NCI-H748 (cell line): ENCODE results near the gene VIPR2.
"Not testable (repeated sequence)": the region's sequence is repeated elsewhere in the genome, so short reads cannot be mapped to it uniquely, and the experiment has no call there.

Source experiments
- DNase-seq: peaks from one replicate; lab custom pipeline; 2025; ENCODE audit not compliant: unreplicated experiment; lab: John Stamatoyannopoulos, UW

The VIPR2 gene

DNA sequence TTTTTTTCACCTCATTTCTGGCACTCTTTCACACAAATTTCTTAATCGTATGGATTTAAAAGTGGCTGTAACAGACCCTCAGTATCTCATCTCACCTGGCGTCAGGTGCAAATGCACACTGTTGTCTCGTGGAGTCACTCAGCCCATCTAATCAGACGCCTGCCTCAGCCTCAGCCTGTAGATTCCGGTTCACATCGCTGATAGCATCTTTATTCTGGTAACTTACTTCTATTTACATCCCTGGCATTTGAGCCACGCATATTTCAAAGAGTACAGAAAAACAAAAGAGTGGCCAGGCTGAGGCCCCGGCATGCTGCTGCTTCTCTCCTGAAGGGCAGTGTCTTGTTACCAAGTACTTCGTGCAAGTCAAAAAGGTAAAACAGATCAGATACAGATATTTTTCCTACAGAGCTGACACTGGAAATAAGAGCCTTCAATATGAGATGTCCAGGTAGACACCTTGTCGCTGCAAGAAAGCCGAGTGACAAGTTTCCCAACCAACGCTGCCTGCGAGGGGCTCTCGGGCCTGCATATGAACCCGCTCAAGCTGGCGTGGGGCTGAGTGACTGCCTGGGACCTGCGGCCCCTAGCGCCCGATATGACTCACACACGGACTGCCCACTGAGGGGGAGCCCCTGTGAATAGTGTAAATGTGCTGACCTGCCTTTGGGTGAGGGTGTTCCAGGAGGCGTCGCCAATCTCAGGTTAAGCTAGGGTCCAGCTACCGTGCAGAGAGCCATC, 4.3 kb downstream of the VIPR2 start:
- no peak for DNase-seq

GRCh38 chr7:159139639-159140038, 5.0 kb downstream of the VIPR2 start:
- DNase-seq = no peak

DNA sequence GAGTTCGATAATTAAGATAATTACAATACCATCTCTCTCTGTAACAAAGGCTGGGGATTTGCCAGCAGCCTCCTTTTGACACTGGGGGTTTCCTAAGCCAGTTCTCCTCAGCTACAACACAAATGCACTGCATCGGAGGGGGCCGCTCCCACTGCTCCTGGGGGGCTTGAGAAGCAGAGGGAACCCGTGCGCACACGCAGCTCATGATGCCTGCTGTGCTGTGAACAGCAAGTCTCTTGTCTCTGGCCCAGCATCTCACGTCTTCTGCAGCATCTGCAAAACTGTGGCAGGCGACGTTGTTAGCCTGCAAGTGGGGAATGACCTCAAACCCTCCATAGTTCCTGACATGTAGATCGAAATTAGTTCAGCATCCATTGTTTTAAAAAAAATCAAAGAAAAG, 5.5 kb downstream of the VIPR2 start:
- DNase-seq = no peak

DNA sequence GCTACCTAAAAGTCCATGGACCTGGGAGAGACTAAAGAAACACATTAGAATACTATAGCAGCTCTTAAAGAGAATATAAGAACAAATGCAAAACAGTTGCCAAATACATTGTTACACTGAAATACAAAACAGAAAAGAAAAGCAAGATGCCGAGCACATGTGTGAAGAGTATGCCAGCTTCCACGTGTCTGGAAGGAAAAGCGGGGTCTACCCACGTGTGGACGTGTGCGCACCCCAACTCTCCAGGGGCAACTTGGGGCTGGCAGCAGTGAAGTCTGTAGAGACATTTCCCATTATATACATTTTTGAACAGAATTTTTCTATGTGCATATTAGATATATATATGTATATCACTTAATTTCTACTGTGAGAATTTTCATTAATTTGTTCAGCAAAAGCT, 6.2 kb downstream of the VIPR2 start:
- DNase-seq = no peak

DNA sequence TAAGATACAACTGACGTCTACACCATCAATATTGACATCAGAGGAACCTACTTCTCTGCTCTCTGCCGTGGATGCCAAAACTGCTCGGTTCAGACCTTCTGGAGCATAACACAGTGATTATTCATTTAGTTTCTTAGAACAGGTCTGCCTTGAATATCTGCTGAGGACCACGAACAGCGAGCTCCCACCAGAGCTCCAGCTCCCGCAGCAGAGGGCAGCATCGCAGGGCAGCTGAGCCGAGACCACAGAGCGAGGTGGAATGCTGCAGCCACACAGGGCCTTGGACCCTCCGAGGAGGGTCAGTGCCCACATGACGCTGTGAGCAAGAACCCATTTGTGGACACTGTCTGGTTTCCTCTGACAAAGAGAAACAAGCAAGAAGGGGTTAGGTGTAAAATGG, 6.8 kb downstream of the VIPR2 start:
- no peak for DNase-seq

- DNase-seq = no peak
Observed at GRCh38 chr7:159136846-159137245, 7.8 kb downstream of the VIPR2 start.

GRCh38 chr7:159136442-159136841, 8.2 kb downstream of the VIPR2 start:
- no peak for DNase-seq

- DNase-seq = no peak
Observed at GRCh38 chr7:159136013-159136412, 8.7 kb downstream of the VIPR2 start.

GRCh38 chr7:159132670-159133443, 11.8 kb downstream of the VIPR2 start:
- DNase-seq = not testable (repeated sequence)

DNA sequence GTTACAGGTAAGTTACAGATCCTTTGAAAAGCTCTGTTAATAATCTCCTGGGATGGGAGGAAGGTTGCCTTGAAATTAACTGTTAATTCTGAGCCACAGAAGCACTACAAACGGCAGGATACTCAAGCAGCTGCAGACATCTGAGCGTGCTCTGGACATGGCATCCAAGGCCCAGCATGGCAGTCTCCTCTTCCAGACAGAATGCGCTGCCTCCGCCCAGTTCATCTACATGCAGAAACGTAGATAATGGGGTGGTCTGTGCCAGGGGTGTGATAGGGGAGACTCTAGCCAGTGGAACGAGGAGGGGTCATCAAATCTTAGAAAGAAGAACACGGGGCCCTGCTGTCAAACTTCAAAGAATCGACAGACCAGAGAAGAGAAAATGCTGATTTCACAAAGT, 13.8 kb downstream of the VIPR2 start:
- no peak for DNase-seq

GRCh38 chr7:159130199-159130775, 14.4 kb downstream of the VIPR2 start:
- no peak for DNase-seq

GRCh38 chr7:159128767-159129166, 15.9 kb downstream of the VIPR2 start:
- DNase-seq = no peak

DNA sequence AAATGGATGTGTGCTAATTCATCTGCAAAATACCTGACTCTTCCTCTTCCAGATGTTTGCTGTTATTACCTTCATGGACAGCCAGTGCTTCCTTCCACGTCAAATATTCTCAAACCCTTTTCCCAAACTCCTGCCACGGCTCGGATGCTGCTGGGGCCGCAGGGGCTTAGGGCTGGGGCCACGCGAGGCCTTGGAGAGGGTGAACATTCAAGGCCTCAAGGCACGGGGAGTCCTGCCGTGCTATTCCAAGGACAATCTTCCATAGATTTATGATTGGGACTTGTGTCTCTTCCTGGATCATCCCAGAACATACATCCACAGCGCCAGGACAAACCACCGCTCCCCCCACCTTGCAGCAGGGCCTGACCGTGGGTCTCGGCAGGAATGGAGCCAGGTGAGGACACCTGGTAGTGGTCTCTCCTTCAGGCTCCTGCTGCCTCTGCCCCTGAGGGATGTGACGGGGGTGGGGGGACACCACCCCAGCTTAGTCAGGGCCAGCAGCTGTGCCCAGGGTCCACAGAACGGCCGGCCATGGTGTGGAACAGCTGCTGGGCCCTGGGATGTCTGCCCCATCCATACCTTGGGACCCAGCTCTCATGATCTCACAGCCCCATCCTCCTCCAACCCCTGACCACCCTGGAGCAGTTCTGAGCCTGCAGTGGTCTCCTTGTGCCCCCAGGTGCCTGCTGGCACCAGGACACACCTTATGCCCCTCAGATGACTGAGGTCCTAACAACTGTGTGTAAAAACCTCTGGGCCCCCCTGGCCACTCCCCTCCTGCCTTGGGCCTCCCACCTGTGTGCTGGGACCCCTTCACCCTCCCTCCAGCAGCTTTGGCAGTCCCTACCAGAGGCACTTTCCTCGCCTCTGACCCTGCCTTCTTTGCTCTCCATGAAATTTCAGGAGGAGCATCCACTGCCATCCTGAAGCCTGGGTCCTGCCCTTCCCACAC, 16.7 kb downstream of the VIPR2 start:
- no peak for DNase-seq

DNA sequence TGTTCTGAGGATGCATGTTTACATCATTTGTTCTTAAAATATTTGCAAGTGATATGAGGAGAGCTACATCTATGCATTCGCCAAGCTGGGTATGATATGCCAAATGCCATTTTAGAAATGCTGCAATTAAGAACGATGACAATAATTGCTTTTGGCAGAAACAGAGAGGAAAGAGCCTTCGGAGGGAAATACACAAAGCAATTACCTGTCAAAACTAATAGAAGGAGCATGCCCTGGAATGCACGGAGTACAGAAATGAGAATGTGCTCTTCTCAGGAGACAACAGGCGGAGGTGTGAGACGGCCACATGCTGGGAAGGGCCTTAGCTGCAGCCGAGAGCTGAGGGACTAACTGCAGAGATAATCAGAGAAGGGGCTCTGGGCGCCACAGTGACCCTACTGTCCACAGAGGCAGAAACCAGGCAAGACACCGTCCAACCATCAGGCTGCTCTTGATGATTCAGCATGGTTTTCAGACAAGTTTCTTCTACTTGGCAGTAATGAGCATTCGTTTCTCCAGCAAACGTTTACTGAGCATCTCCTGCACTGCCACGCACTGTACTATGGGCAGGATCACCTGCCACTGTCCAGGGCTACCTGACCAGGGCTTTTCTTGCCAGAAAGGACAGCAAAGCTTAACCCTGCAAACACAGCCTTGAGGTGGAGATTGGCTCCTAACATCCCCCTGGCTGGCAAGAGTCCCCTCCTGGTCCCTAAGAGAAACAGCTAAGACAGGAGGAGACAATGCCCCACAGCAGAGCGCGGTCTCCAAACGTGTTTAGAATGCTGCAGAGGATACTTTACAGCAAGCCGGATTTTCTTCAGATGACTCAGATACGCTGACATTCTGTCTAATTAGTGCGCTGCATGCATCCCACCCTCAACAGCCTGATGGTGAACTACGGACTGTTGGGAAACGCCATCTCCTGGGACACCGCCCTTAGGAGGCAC, 18.1 kb downstream of the VIPR2 start:
- no peak for DNase-seq

GRCh38 chr7:159125955-159126270, 18.8 kb downstream of the VIPR2 start:
- no peak for DNase-seq

DNA sequence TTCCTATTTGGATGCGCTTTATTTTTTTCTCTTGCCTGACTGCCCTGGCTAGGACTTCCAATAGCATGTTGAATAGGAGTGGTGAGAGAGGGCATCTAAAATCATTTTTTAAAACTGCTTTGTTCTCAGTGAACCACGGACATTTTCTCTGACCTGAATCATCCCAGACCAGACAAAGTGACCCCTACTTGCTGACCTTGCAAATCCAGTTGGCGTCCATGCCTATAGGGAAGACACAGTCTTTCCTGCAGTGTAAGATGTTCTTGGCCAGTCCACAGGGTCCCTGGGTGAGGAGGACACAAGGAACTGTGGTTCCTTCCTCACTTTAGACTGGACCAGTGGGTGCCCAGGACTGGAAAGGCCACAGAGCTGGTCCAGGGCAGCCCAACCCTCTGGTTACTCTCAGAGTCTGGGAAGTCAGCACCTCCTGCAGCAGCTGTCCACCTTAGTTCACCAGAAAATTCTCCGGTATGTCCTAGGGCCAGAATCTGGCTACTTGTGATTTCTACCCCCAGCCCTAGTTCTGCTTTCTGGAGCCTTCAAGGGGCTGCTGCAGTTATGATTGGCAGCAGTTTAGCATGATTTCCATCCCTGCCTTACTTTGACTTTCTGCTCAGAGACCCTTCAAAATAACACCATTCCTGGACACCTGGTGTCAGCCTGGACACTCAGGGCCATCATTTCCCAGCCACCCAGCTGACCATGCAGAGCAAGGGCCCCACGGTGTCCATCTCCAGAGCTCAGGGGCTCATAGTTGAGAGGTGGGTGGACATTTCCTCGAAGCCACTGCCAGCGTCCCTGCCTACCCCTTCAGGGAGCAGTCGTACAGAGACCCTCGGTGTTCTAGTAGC, 19.3 kb downstream of the VIPR2 start:
- DNase-seq = no peak

- DNase-seq = not testable (repeated sequence)
Observed at GRCh38 chr7:159123793-159124192, 20.9 kb downstream of the VIPR2 start.

DNA sequence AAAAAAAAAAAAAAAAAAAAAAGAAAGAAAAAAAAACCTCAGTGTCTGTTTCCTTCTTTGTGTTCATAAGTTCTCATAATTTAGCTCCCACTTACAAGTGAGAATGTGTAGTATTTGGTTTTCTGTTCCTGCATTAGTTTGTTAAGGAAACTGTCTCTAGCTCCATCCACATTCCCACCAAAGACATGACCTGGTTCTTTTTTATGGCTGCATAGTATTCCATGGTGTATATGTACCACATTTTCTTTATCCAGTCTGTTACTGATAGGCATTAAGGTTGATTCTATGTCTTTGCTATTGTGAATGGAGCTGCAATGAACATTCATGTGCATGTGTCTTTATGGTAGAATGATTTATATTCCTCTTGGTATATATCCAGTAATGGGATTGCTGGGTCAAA, 21.4 kb downstream of the VIPR2 start:
- not testable (repeated sequence) for DNase-seq

DNA sequence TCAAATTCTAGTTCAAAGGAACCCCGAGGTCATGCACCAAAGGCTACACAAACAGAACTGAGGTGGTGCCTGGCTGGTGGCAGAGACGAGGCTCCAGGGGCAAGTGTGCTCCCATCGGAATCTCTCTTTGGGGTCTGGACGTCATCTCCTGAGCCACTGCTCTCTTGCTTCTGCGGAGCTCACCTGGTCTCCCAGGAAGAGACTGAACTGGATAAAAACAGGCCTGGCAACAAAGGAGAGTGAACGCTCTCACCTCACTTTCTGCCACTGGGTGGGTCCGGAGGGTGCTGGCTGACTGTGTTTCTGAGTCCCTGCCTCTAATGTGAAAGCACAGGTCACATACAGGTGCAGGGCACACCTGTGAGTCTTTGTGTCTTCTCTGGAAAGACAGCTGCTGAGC, 22.4 kb downstream of the VIPR2 start:
- DNase-seq = no peak
